ENCODE results near the gene PBXIP1.

PBXIP1 gene

GRCh38 chr1:154969860-154970452, 14.1 kb upstream of the PBXIP1 start:
- peaks cover 35% of the 10 kb centered on the region for H3K36me3 ChIP-seq (ENCODE audit: control insufficient read depth, insufficient read depth, low read length, severe bottlenecking)
- DNase-seq (ENCODE audit: low read depth): peak; percentile 50
- peak overlapping the region; percentile 97 for H3K9ac ChIP-seq (ENCODE audit: low read length)
- peak overlapping the region; percentile 92 for H3K4me3 ChIP-seq (ENCODE audit: low read length)
- peaks cover 55% of the 10 kb centered on the region for H3K4me1 ChIP-seq (ENCODE audit: control insufficient read depth, insufficient read depth, low read length)
- H3K27me3 ChIP-seq (replicated peaks; ENCODE audit: control insufficient read depth, insufficient read depth, low read length): no peaks in the 10 kb centered on the region
- H3K9me3 ChIP-seq (ENCODE audit: control insufficient read depth, low read length): no peaks in the 10 kb centered on the region

- peak overlapping the region; percentile 92 for H3K4me3 ChIP-seq (ENCODE audit: low read length)
- H3K9ac ChIP-seq (ENCODE audit: low read length): peak overlapping the region; percentile 97
- peaks cover 59% of the 10 kb centered on the region for H3K4me1 ChIP-seq (ENCODE audit: control insufficient read depth, insufficient read depth, low read length)
- H3K36me3 ChIP-seq (ENCODE audit: control insufficient read depth, insufficient read depth, low read length, severe bottlenecking): peaks cover 42% of the 10 kb centered on the region
- DNase-seq (ENCODE audit: low read depth): no peak
- H3K9me3 ChIP-seq (ENCODE audit: control insufficient read depth, low read length): no peaks in the 10 kb centered on the region
- no peaks in the 10 kb centered on the region for H3K27me3 ChIP-seq (replicated peaks; ENCODE audit: control insufficient read depth, insufficient read depth, low read length)
These were observed 13.3 kb upstream of the PBXIP1 start for GRCh38 chr1:154969246-154969645.

- peaks cover 47% of the 10 kb centered on the region for H3K36me3 ChIP-seq (ENCODE audit: control insufficient read depth, insufficient read depth, low read length, severe bottlenecking)
- no peak for DNase-seq (ENCODE audit: low read depth)
- peak overlapping the region; percentile 92 for H3K4me3 ChIP-seq (ENCODE audit: low read length)
- peaks cover 59% of the 10 kb centered on the region for H3K4me1 ChIP-seq (ENCODE audit: control insufficient read depth, insufficient read depth, low read length)
- no peaks in the 10 kb centered on the region for H3K27me3 ChIP-seq (replicated peaks; ENCODE audit: control insufficient read depth, insufficient read depth, low read length)
- H3K9me3 ChIP-seq (ENCODE audit: control insufficient read depth, low read length): no peaks in the 10 kb centered on the region
- H3K9ac ChIP-seq (ENCODE audit: low read length): peak overlapping the region; percentile 97
These were observed 12.8 kb upstream of the PBXIP1 start for GRCh38 chr1:154968731-154969130.

- Histone ChIP-seq H3K27me3 (replicated peaks; ENCODE audit: control insufficient read depth, insufficient read depth, low read length) (no peaks in the 10 kb centered on the region), H3K36me3 (ENCODE audit: control insufficient read depth, insufficient read depth, low read length, severe bottlenecking) (peaks cover 60% of the 10 kb centered on the region), H3K4me1 (ENCODE audit: control insufficient read depth, insufficient read depth, low read length) (peaks cover 50% of the 10 kb centered on the region), H3K9ac (ENCODE audit: low read length) (peak overlapping the region; percentile 97), H3K9me3 (ENCODE audit: control insufficient read depth, low read length) (no peaks in the 10 kb centered on the region), H3K4me3 (ENCODE audit: low read length) (no peak overlapping the region)
- DNase-seq (ENCODE audit: low read depth): no peak
These were observed 11.5 kb upstream of the PBXIP1 start for GRCh38 chr1:154967331-154967950.

GRCh38 chr1:154966111-154966510, 10.2 kb upstream of the PBXIP1 start:
- no peaks in the 10 kb centered on the region for H3K9me3 ChIP-seq (ENCODE audit: control insufficient read depth, low read length)
- H3K4me3 ChIP-seq (ENCODE audit: low read length): no peak overlapping the region
- peak overlapping the region; percentile 97 for H3K9ac ChIP-seq (ENCODE audit: low read length)
- H3K27me3 ChIP-seq (replicated peaks; ENCODE audit: control insufficient read depth, insufficient read depth, low read length): no peaks in the 10 kb centered on the region
- H3K4me1 ChIP-seq (ENCODE audit: control insufficient read depth, insufficient read depth, low read length): peaks cover 39% of the 10 kb centered on the region
- peaks cover 60% of the 10 kb centered on the region for H3K36me3 ChIP-seq (ENCODE audit: control insufficient read depth, insufficient read depth, low read length, severe bottlenecking)
- no peak for DNase-seq (ENCODE audit: low read depth)

- Histone ChIP-seq H3K27me3 (replicated peaks; ENCODE audit: control insufficient read depth, insufficient read depth, low read length) (no peaks in the 10 kb centered on the region), H3K4me3 (ENCODE audit: low read length) (no peak overlapping the region), H3K9me3 (ENCODE audit: control insufficient read depth, low read length) (no peaks in the 10 kb centered on the region), H3K9ac (ENCODE audit: low read length) (no peak overlapping the region), H3K4me1 (ENCODE audit: control insufficient read depth, insufficient read depth, low read length) (peaks cover 42% of the 10 kb centered on the region), H3K36me3 (ENCODE audit: control insufficient read depth, insufficient read depth, low read length, severe bottlenecking) (peaks cover 60% of the 10 kb centered on the region)
- no peak for DNase-seq (ENCODE audit: low read depth)
These were observed 8.5 kb upstream of the PBXIP1 start for GRCh38 chr1:154964359-154964758.

GRCh38 chr1:154963643-154964042, 7.7 kb upstream of the PBXIP1 start:
- Histone ChIP-seq H3K36me3 (ENCODE audit: control insufficient read depth, insufficient read depth, low read length, severe bottlenecking) (peaks cover 62% of the 10 kb centered on the region), H3K27me3 (replicated peaks; ENCODE audit: control insufficient read depth, insufficient read depth, low read length) (no peaks in the 10 kb centered on the region), H3K4me3 (ENCODE audit: low read length) (no peak overlapping the region)

GRCh38 chr1:154962795-154963330, 7.0 kb upstream of the PBXIP1 start:
- peak overlapping the region; percentile 96 for H3K9ac ChIP-seq (ENCODE audit: low read length)
- H3K27me3 ChIP-seq (replicated peaks; ENCODE audit: control insufficient read depth, insufficient read depth, low read length): no peaks in the 10 kb centered on the region
- H3K9me3 ChIP-seq (ENCODE audit: control insufficient read depth, low read length): no peaks in the 10 kb centered on the region
- peak overlapping the region; percentile 88 for H3K4me3 ChIP-seq (ENCODE audit: low read length)
- DNase-seq (ENCODE audit: low read depth): no peak
- peaks cover 59% of the 10 kb centered on the region for H3K36me3 ChIP-seq (ENCODE audit: control insufficient read depth, insufficient read depth, low read length, severe bottlenecking)
- H3K4me1 ChIP-seq (ENCODE audit: control insufficient read depth, insufficient read depth, low read length): peaks cover 27% of the 10 kb centered on the region

More at GRCh38 chr1:154963643-154964042, 7.7 kb upstream of the PBXIP1 start:
- H3K9me3 ChIP-seq (ENCODE audit: control insufficient read depth, low read length): no peaks in the 10 kb centered on the region
- H3K9ac ChIP-seq (ENCODE audit: low read length): peak overlapping the region; percentile 96
- DNase-seq (ENCODE audit: low read depth): no peak
- H3K4me1 ChIP-seq (ENCODE audit: control insufficient read depth, insufficient read depth, low read length): peaks cover 35% of the 10 kb centered on the region

GRCh38 chr1:154962156-154962749, 6.4 kb upstream of the PBXIP1 start:
- H3K27me3 ChIP-seq (replicated peaks; ENCODE audit: control insufficient read depth, insufficient read depth, low read length): no peaks in the 10 kb centered on the region
- H3K9me3 ChIP-seq (ENCODE audit: control insufficient read depth, low read length): no peaks in the 10 kb centered on the region
- DNase-seq (ENCODE audit: low read depth): peak; percentile 46
- H3K36me3 ChIP-seq (ENCODE audit: control insufficient read depth, insufficient read depth, low read length, severe bottlenecking): peaks cover 53% of the 10 kb centered on the region
- peaks cover 22% of the 10 kb centered on the region for H3K4me1 ChIP-seq (ENCODE audit: control insufficient read depth, insufficient read depth, low read length)
- H3K4me3 ChIP-seq (ENCODE audit: low read length): peak overlapping the region; percentile 88
- H3K9ac ChIP-seq (ENCODE audit: low read length): peak overlapping the region; percentile 96

- Histone ChIP-seq H3K36me3 (ENCODE audit: control insufficient read depth, insufficient read depth, low read length, severe bottlenecking) (peaks cover 45% of the 10 kb centered on the region), H3K4me1 (ENCODE audit: control insufficient read depth, insufficient read depth, low read length) (peaks cover 25% of the 10 kb centered on the region), H3K4me3 (ENCODE audit: low read length) (peak within 1 kb of the TSS; percentile 88), H3K9ac (ENCODE audit: low read length) (peak within 1 kb of the TSS; percentile 96), H3K9me3 (ENCODE audit: control insufficient read depth, low read length) (no peaks in the 10 kb centered on the region), H3K27me3 (replicated peaks; ENCODE audit: control insufficient read depth, insufficient read depth, low read length) (no peaks in the 10 kb centered on the region)
- DNase-seq (ENCODE audit: low read depth): peak; percentile 88
These were observed 5.6 kb upstream of the PBXIP1 start, which contains the start of gene PYGO2 for GRCh38 chr1:154961207-154962155. PYGO2 (minus strand) TSS chr1:154961782; CDS start chr1:154961576, 206 bp downstream.

Measured in adipocyte (in vitro differentiated cells).